HG03045 (cell line): ENCODE results near the gene DLX2.
A peak's percentile ranks its signal among the peaks of the same experiment; 100 is the strongest.

Experiments used
- ATAC-seq: cut with Tn5 transposase; IDR thresholded peaks from one replicate; pipeline ENCODE4 v1.9.1; 2021; ENCODE audit warnings: mild to moderate bottlenecking, moderate library complexity; ENCODE audit not compliant: unreplicated experiment

DLX2 gene

GRCh38 chr2:172094294-172095145, 8.2 kb downstream of the DLX2 start:
- ATAC-seq = no peak

DNA sequence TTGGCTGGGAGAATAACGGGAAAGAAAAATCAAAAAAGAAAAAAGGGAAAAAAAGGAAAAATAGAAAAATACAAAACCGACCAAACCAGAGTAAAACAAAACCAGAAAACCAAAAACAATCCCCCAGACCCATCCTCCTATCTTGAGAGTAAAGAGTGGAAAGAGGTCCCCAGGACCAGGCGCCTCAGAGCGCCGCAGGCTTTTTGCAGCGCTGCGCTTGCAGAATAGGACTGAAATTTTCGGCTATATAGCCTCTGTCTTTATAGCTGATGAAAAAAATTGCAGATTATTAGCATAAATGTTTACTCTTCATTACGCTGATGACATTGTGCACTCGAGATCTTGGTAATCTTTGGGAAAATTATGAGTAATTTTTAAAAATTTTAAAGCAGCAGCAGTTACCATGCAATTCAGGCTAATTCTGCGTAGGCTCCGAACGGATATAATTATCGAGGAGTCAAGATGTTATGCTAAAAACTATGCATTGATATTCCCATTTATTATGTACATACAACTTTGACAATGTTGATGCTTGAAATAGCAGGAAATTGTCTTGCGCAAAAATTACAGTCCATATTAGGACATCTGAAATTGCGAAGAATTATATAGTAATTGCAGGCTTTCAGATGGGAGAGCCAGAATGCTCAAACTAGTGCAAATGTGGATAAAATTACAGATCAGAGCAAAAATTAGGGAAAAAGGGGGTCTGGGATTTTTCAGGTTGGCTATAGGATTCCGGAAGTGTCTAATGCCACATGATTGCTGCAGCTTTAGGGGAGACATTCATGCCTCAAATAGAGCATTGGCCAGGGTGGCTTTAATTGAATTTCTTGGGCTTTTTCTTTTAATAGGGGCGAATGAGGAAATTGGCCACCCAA, 9.0 kb downstream of the DLX2 start:
- ATAC-seq = no peak

GRCh38 chr2:172092716-172093415, 9.8 kb downstream of the DLX2 start:
- ATAC-seq = no peak

- no peak for ATAC-seq
Measured at GRCh38 chr2:172091761-172092566, 10.7 kb downstream of the DLX2 start.

- ATAC-seq = no peak
Measured at GRCh38 chr2:172091000-172091641, 11.6 kb downstream of the DLX2 start.

DNA sequence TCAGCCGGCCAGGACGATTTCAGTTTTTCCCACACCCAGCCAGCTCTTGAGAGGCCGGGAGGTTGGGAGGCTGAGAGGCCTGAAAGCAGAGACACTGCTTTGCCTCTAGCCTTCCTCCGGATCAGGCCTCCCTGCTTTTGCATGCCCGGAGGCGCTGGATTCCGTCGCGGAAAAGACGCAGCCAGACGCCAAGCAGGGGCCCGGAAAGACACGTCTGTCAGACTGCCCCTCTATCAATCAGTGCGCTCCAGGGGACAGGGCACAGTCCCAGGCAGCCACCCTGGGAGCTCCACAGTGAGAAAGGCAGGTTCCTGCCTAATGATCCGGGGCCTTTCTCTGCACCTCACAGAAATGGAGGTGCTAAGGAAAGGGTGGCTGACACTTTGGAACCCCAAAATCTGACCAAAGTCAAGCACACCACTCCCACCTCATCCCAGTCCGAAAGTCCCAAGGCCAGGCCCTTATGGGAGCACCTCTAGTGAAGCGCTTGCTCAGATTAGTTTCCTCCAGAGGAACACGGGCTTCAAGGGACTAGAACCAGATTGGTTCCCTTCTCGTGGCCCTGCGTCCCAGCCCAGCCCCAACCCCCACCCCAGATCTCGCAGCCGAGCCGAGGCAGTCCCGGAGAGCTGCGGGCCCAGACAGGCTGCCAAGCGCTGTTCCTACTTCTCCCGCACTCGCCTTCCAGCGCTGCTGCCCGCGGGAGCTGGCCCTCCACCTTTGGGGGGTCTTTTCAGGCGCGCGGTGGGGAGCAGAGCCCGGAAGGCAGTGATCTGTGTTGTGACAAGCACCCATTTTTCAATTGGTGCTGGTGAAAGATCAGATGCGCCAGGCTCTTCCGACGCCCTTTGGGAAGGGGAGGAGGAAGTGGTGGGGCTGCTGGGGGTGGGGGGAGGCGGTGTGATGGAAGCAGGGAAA, 12.4 kb downstream of the DLX2 start:
- ATAC-seq = no peak

- ATAC-seq = no peak
Measured at GRCh38 chr2:172089633-172090032, 13.1 kb downstream of the DLX2 start.

DNA sequence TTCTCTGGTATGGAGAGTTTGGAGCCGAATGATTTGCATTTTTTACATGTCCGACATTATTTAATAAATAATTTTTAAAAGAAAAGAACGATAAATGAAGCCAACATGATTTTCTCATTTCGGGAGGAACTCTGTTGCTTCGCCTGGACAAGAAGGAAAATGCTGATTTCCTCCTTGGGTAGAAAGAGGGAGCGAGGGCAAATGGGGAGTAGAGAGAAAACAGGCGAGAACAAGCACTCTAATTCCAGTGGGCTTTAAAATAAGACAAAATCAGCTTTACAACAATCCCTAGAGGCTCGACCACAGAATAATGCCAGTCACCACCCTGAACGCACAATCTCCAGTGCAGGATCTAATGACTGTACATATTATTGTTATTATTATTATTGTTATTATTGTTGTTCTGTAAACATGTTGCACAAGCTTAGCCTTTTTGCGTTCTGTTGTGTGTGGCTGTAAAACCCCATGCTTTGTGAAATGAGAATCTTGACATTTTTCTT, 13.6 kb downstream of the DLX2 start:
- no peak for ATAC-seq

- ATAC-seq = no peak
Measured at GRCh38 chr2:172088245-172089004, 14.3 kb downstream of the DLX2 start.

- ATAC-seq = no peak
Measured at GRCh38 chr2:172087780-172088244, 14.9 kb downstream of the DLX2 start.

DNA sequence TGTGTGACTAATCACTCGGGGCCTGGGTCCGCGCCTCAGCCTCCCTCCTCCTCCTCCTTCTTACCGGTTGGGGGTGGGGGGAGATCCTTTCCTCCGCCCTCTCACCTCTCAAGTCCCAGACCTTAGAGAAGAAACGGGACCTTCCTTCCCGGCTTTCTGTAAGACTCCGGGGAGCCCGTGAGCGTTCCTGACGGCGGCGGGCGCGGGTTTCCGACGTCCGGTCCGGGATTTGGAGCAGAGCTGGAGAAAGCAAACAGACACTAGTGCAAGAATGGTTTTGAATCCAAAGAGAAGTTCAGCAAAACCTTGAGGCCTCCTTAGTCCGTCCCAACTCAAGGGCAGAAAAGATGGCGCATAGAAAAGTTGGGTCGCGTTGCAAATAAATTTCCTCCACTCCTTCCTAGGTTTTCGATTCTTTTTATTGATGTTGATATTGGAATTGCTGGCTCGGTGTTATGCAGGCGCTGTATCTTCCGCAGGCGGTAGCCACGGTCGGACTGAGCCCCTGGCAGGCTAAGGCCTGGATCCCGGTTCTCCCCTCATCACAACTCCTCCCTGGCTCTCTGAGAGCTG, 15.4 kb downstream of the DLX2 start:
- ATAC-seq = no peak

GRCh38 chr2:172086241-172087206, 16.2 kb downstream of the DLX2 start:
- no peak for ATAC-seq

- ATAC-seq = peak; percentile 12
Measured at GRCh38 chr2:172085460-172086159, 17.1 kb downstream of the DLX2 start, which contains the start of gene DLX1. TSS of gene DLX1 (plus strand) at chr2:172085507. CDS start at chr2:172085678, 171 bp downstream.

DNA sequence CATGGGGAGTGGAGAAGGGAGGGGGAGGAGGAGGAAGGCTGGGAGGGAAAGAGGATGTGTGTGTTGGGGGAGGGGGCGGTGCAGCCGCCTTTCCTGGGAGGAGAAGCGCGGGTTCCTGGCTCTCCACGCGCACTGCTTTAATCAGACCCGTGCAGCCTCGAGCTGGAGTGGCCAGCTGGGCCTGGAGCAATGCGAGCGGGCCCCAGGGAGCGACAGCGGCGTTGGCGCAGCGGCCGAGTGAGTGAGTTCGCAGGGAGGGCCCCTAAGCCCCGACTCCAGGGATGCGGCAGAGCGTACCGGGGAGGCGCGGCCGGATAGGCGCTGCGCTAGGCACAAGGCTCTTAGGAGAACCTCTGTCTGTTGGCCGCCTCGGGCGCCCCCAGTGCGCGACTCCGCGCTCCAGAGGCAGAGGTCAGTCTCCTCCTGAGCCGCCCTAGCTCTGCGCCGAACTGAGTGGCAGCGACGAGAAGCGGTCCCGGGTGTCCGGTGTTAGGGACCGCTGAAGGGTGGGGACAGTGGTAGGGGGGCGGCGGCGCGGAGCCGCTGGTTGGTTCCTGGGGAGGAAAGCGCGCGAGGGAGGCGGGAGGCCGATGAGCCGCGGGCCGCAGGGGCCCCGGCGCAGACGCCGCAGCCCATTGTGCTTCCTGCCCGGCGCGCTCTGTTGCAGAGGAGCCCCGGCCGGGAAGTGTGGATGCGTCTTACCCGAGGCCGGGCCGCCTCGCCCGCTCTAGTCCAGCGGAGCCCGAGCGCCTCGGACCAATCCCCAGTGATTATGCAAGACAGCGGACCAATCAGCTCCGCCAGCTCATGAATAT, 17.8 kb downstream of the DLX2 start:
- ATAC-seq = peak; percentile 86

- no peak for ATAC-seq
Measured at GRCh38 chr2:172084395-172084644, 18.4 kb downstream of the DLX2 start.
